HepG2 (cell line): ENCODE results near the gene ATG5. TPM values are rescaled to one million over a fixed set of nuclear protein-coding genes. Genes with fewer than 3 reads are reported as not detected.

Source experiments
- ATAC-seq: fragments of 200-7000 bp; cut with Tn5 transposase; 3 replicates; pipeline ENCODE4 v1.9.1; 2020; ENCODE audit warnings: mild to moderate bottlenecking, moderate library complexity
- BruUV-seq: library from RNA; stranded (reverse); fragments of 400-500 nt; replicated peaks from 2 replicates; lab custom pipeline; 2021; lab: Mats Ljungman, UMichigan
- CTCF ChIA-PET: fragments of 300-600 bp; formaldehyde crosslinking; extraction: SDS; loops from one replicate; lab custom pipeline; 2021; ENCODE audit warnings: low total read pairs, inconsistent platforms, low intra/inter-chr PET ratio; lab: Yijun Ruan, JAX
- POLR2A ChIA-PET: fragments of 350-600 bp; sonication (Branson Sonifier 250); formaldehyde crosslinking; loops from one replicate; lab custom pipeline; 2020; ENCODE audit warnings: antibody characterized with exemption, inconsistent platforms; lab: Yijun Ruan, JAX
- DNase-seq: peaks from one replicate; pipeline ENCODE4 v3.0.0-alpha.2; 2015; ENCODE audit warnings: low spot score
- FAIRE-seq: peaks from 3 replicates; lab custom pipeline; 2011; peaks lifted over from hg19 to GRCh38; lab: Jason Lieb, UNC
- H2AFZ ChIP-seq: one replicate; pipeline ENCODE4 v1.6.1; 2011; ENCODE audit warnings: low read length, inconsistent platforms
- H3K27ac ChIP-seq: fragments of 300-600 bp; 3 replicates; pipeline ENCODE4 v1.8.0; 2011; ENCODE audit warnings: mixed run types, mild to moderate bottlenecking, mixed read lengths, low read length, inconsistent platforms; ENCODE audit not compliant: insufficient read depth; ENCODE audit errors: extremely low read length
- H3K27me3 ChIP-seq, 2 experiments: fragments of 200-600 bp in 1 of 2; 2 replicates in 1 of 2; 3 replicates in 1 of 2; pipeline versions ENCODE4 v1.6.0 to v1.8.0; 2011; ENCODE audit warnings: low read length in 2 of 2, mild to moderate bottlenecking in 2 of 2, moderate library complexity in 2 of 2, inconsistent platforms in 1 of 2; ENCODE audit not compliant: insufficient read depth in 2 of 2, control insufficient read depth in 1 of 2
- H3K36me3 ChIP-seq, 2 experiments: fragments of 200-600 bp in 1 of 2; replicated peaks in 1 of 2; 2 replicates in 1 of 2; 3 replicates in 1 of 2; pipeline versions ENCODE4 v1.5.1 to v1.8.0; 2011; ENCODE audit warnings: low read length in 2 of 2, inconsistent platforms in 1 of 2; ENCODE audit not compliant: insufficient read depth in 2 of 2, control insufficient read depth in 1 of 2
- H3K4me1 ChIP-seq: 2 replicates; pipeline ENCODE4 v1.5.1; 2012; ENCODE audit warnings: low read length, inconsistent platforms; ENCODE audit not compliant: insufficient read depth
- H3K4me2 ChIP-seq: 2 replicates; pipeline ENCODE4 v1.6.0; 2011; ENCODE audit warnings: low read depth, low read length, inconsistent platforms
- H3K4me3 ChIP-seq, 3 experiments: fragments of 200-600 bp in 1 of 3; sonication (generic), shearing (Covaris generic) in 1 of 3; replicated peaks in 1 of 3; 2 replicates each; pipeline ENCODE4 v1.5.1; 2011 to 2016; ENCODE audit warnings: low read length in 3 of 3, inconsistent platforms in 2 of 3, low read depth in 2 of 3, mild to moderate bottlenecking in 2 of 3, control low read depth in 1 of 3, mixed read lengths in 1 of 3; ENCODE audit not compliant: insufficient read depth in 1 of 3
- H3K79me2 ChIP-seq: one replicate; pipeline ENCODE4 v1.6.1; 2011; ENCODE audit warnings: low read length, inconsistent platforms; ENCODE audit not compliant: insufficient read depth
- H3K9ac ChIP-seq: 2 replicates; pipeline ENCODE4 v1.6.0; 2011; ENCODE audit warnings: mild to moderate bottlenecking, low read depth, low read length, inconsistent platforms; ENCODE audit not compliant: insufficient read depth
- H3K9me3 ChIP-seq: 2 replicates; pipeline ENCODE4 v1.5.1; 2012; ENCODE audit warnings: mild to moderate bottlenecking, low read length
- H4K20me1 ChIP-seq: 2 replicates; pipeline ENCODE4 v1.6.0; 2011; ENCODE audit warnings: inconsistent platforms, mild to moderate bottlenecking, low read length, moderate library complexity; ENCODE audit not compliant: insufficient read depth
- CC2D1A ChIP-seq: sonication (generic); formaldehyde crosslinking; IDR thresholded peaks from 2 replicates; pipeline ENCODE4 v1.8.1; 2023; ENCODE audit warnings: mild to moderate bottlenecking, missing genetic modification reagents
- EED ChIP-seq: sonication (generic); formaldehyde crosslinking; IDR thresholded peaks from 2 replicates; pipeline ENCODE4 v1.5.0; 2020; ENCODE audit warnings: mild to moderate bottlenecking, missing genetic modification reagents
- MEIS2 ChIP-seq: sonication (generic); formaldehyde crosslinking; IDR thresholded peaks from 2 replicates; pipeline ENCODE4 v1.9.0; 2021; ENCODE audit warnings: mild to moderate bottlenecking, missing genetic modification reagents
- NBN ChIP-seq: fragments of 450-650 bp; conservative IDR thresholded peaks from 2 replicates; pipeline ENCODE4 v1.6.1; 2017
- SKI ChIP-seq: fragments of 450-650 bp; IDR thresholded peaks from one replicate; pipeline ENCODE4 v1.6.1; 2018; ENCODE audit warnings: mild to moderate bottlenecking; ENCODE audit not compliant: partially characterized antibody
- SNAI1 ChIP-seq: sonication (generic); formaldehyde crosslinking; IDR thresholded peaks from 2 replicates; pipeline ENCODE4 v1.5.0; 2020; ENCODE audit warnings: mild to moderate bottlenecking, missing genetic modification reagents, borderline replicate concordance
- SP1 ChIP-seq, 2 experiments: fragments of 450-650 bp in 1 of 2; sonication (generic) in 1 of 2; formaldehyde crosslinking in 1 of 2; IDR thresholded peaks; 2 replicates each; pipeline versions ENCODE4 v1.4.0 to v1.6.1; 2016 to 2020; ENCODE audit warnings: missing genetic modification reagents in 1 of 2
- TAF15 ChIP-seq: fragments of 200-400 bp; formaldehyde crosslinking; IDR thresholded peaks from one replicate; pipeline ENCODE4 v1.6.1; 2018; ENCODE audit warnings: mild to moderate bottlenecking, low read depth, low read length; ENCODE audit not compliant: poor library complexity, severe bottlenecking
- ZMYM3 ChIP-seq: sonication (generic); formaldehyde crosslinking; IDR thresholded peaks from 2 replicates; pipeline ENCODE4 v1.5.1; 2020; ENCODE audit warnings: mild to moderate bottlenecking, missing genetic modification reagents
- ZNF431 ChIP-seq: sonication (generic); formaldehyde crosslinking; IDR thresholded peaks from 2 replicates; pipeline ENCODE4 v1.9.0; 2022; ENCODE audit warnings: missing genetic modification reagents, low read depth, mild to moderate bottlenecking, borderline replicate concordance
- ZNF629 ChIP-seq: sonication (generic); formaldehyde crosslinking; conservative IDR thresholded peaks from 2 replicates; pipeline ENCODE4 v1.5.0; 2020; ENCODE audit warnings: missing genetic modification reagents
- WGBS: methylation state at CpG from one replicate; pipeline ENCODE4 v1.1.6; 2017; ENCODE audit warnings: low lambda C conversion rate; 5-methylcytosine and 5-hydroxymethylcytosine counted together
- in situ Hi-C: cut with HindIII; loops from 2 replicates; pipeline ENCODE4 v1.10.0; 2017; ENCODE audit warnings: low pct_unique_long_range_greater_than_20kb; ENCODE audit not compliant: extremely low pct_ligation_motif_present
- intact Hi-C: fragments of 100-400 bp; cut with micrococcal nuclease; formaldehyde crosslinking; loops from one replicate; pipeline ENCODE4 v1.10.0; 2022; ENCODE audit not compliant: unreplicated experiment
- polyA plus RNA-seq, 8 experiments: library from polyadenylated mRNA; depleted of rRNA in 3 of 8; stranded (reverse) in 7 of 8; unstranded in 1 of 8; fragments of >200 nt; fragmentation: Illumina TruSeq in 4 of 8; extraction: Trizol in 4 of 8; gene quantifications; 2 replicates each; pipeline versions ENCODE4 v1.2.1 to v1.2.3, GENCODE V29; 2011 to 2016; ENCODE audit warnings: low read depth in 4 of 8, missing spikeins in 1 of 8, mixed read lengths in 1 of 8; ENCODE audit not compliant: insufficient read depth in 1 of 8
- total RNA-seq, 5 experiments: library from RNA; depleted of rRNA; stranded (reverse); fragments of >200 nt; fragmentation: Illumina TruSeq; extraction: Trizol; gene quantifications; 2 replicates each; pipeline ENCODE4 v1.2.3, GENCODE V29; 2016; ENCODE audit warnings: low read depth in 1 of 5
- TF ChIP-seq, protein P1 (sequence below): sonication (generic); formaldehyde crosslinking; IDR thresholded peaks from 2 replicates; pipeline ENCODE4 v1.5.0; 2020; ENCODE audit warnings: missing genetic modification reagents
- TF ChIP-seq, protein P2 (sequence below): sonication (generic); formaldehyde crosslinking; conservative IDR thresholded peaks from 2 replicates; pipeline ENCODE4 v1.4.0; 2020; ENCODE audit warnings: mild to moderate bottlenecking, missing genetic modification reagents, moderate library complexity
- TF ChIP-seq, protein P3 (sequence below): sonication (generic); formaldehyde crosslinking; conservative IDR thresholded peaks from 2 replicates; pipeline ENCODE4 v1.8.1; 2023; ENCODE audit warnings: missing genetic modification reagents
- TF ChIP-seq, protein P4 (sequence below): sonication (generic); formaldehyde crosslinking; IDR thresholded peaks from 2 replicates; pipeline ENCODE4 v1.8.1; 2023; ENCODE audit warnings: missing genetic modification reagents, mild to moderate bottlenecking, borderline replicate concordance

The ATG5 gene
- total and polyA plus RNA-seq, 2 of the 13 experiments (the other 11 are each of a cell fraction or from before 2014, with no cell fraction given): 21.3 to 48.0 TPM

DNA sequence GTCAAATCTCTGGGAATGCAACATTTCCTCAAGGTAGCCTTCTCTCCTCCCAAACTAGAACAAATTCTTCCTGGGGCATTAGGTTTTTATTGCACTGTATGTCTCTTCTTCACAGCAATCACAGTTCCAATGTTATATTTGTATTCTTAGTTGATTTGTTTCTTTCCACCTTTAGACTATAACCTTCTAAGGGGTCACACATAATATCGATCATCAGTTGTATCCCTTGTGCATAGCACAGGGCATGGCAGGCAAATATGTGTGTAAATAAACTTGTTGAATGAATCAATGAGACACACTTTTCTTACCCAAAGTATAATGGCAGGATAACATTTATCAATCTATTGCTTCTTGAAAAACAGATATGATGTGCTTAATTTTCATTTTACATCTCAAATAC is 81.0 kb downstream of the ATG5 start:
- Histone ChIP-seq H3K79me2 (no peaks in the 10 kb centered on the region), H3K27me3 (no peaks in the 10 kb centered on the region), H3K4me1 (no peaks in the 10 kb centered on the region), H2AFZ (no peak overlapping the region), H3K4me3 (no peak overlapping the region), H4K20me1 (no peaks in the 10 kb centered on the region; the same call in 1 of the 2 replicates), H3K27ac (no peak overlapping the region), H3K4me2 (no peak overlapping the region), H3K9ac (no peak overlapping the region), H3K36me3 (peaks cover 0 to 20% of the 10 kb centered on the region in 2 experiments; a peak in 3 of 5 replicates), H3K9me3 (no peaks in the 10 kb centered on the region)
- no peak for DNase-seq
- FAIRE-seq: no peak
- 94% methylated on average over 1 of the region's 1 CpG for WGBS
- TF ChIP-seq, protein P1, sequence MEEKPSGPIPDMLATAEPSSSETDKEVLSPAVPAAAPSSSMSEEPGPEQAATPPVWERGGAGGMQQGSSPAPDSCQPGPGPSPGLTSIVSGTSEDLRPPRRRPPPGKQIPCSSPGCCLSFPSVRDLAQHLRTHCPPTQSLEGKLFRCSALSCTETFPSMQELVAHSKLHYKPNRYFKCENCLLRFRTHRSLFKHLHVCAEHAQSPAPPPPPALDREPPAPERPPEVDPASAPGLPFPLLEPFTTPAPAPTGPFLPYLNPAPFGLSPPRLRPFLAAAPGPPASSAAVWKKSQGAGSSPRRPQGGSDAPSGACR (CRISPR knock-in tag): no peak
- TF ChIP-seq, protein P2, sequence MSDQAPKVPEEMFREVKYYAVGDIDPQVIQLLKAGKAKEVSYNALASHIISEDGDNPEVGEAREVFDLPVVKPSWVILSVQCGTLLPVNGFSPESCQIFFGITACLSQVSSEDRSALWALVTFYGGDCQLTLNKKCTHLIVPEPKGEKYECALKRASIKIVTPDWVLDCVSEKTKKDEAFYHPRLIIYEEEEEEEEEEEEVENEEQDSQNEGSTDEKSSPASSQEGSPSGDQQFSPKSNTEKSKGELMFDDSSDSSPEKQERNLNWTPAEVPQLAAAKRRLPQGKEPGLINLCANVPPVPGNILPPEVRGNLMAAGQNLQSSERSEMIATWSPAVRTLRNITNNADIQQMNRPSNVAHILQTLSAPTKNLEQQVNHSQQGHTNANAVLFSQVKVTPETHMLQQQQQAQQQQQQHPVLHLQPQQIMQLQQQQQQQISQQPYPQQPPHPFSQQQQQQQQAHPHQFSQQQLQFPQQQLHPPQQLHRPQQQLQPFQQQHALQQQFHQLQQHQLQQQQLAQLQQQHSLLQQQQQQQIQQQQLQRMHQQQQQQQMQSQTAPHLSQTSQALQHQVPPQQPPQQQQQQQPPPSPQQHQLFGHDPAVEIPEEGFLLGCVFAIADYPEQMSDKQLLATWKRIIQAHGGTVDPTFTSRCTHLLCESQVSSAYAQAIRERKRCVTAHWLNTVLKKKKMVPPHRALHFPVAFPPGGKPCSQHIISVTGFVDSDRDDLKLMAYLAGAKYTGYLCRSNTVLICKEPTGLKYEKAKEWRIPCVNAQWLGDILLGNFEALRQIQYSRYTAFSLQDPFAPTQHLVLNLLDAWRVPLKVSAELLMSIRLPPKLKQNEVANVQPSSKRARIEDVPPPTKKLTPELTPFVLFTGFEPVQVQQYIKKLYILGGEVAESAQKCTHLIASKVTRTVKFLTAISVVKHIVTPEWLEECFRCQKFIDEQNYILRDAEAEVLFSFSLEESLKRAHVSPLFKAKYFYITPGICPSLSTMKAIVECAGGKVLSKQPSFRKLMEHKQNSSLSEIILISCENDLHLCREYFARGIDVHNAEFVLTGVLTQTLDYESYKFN (CRISPR knock-in tag): no peak
- TF ChIP-seq, protein P3, sequence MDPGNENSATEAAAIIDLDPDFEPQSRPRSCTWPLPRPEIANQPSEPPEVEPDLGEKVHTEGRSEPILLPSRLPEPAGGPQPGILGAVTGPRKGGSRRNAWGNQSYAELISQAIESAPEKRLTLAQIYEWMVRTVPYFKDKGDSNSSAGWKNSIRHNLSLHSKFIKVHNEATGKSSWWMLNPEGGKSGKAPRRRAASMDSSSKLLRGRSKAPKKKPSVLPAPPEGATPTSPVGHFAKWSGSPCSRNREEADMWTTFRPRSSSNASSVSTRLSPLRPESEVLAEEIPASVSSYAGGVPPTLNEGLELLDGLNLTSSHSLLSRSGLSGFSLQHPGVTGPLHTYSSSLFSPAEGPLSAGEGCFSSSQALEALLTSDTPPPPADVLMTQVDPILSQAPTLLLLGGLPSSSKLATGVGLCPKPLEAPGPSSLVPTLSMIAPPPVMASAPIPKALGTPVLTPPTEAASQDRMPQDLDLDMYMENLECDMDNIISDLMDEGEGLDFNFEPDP (CRISPR knock-in tag): no peak
- no peak for TF ChIP-seq SP1 (IDR thresholded peaks at IDR 0.05)
- no peak for TF ChIP-seq SP1 (CRISPR knock-in tag; IDR thresholded peaks at IDR 0.05)
- TF ChIP-seq SNAI1 (CRISPR knock-in tag): no peak
- no peak for TF ChIP-seq EED (CRISPR knock-in tag)
- TF ChIP-seq ZMYM3 (CRISPR knock-in tag): no peak
- no peak for TF ChIP-seq SKI
- TF ChIP-seq ZNF431 (CRISPR knock-in tag): no peak
- TF ChIP-seq CC2D1A (CRISPR knock-in tag): no peak
- no peak for TF ChIP-seq TAF15
- no peak for TF ChIP-seq NBN
- TF ChIP-seq MEIS2 (CRISPR knock-in tag): no peak
- TF ChIP-seq, protein P4, sequence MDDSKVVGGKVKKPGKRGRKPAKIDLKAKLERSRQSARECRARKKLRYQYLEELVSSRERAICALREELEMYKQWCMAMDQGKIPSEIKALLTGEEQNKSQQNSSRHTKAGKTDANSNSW (CRISPR knock-in tag): no peak
- no peak for TF ChIP-seq ZNF629 (CRISPR knock-in tag)
- ChIA-PET CTCF (no interaction called here), POLR2A (no interaction called here)
- ATAC-seq: no peak
- intact Hi-C loops: no loop called here
- no TSS peak for BruUV-seq
- in situ Hi-C loops: no loop called here
